Skin epidermis (tissue), 12 donors: ENCODE data around the gene IBTK.
"Not testable (repeated sequence)": the region's sequence is repeated elsewhere in the genome, so short reads cannot be mapped to it uniquely, and the experiment has no call there.

Experiments used
- H3K27ac ChIP-seq, 21 experiments: fragments of 200-600 bp; sonication (generic) in 11 of 21; one replicate each; pipeline ENCODE4 v1.5.0; 2020; ENCODE audit warnings: mild to moderate bottlenecking in 3 of 21, inconsistent platforms in 2 of 21, moderate library complexity in 2 of 21
- H3K4me3 ChIP-seq, 7 experiments: fragments of 200-600 bp; sonication (generic) in 2 of 7; one replicate each; pipeline ENCODE4 v1.5.0; 2020; ENCODE audit warnings: inconsistent platforms in 2 of 7, mild to moderate bottlenecking in 2 of 7, moderate library complexity in 1 of 7

Gene IBTK

DNA sequence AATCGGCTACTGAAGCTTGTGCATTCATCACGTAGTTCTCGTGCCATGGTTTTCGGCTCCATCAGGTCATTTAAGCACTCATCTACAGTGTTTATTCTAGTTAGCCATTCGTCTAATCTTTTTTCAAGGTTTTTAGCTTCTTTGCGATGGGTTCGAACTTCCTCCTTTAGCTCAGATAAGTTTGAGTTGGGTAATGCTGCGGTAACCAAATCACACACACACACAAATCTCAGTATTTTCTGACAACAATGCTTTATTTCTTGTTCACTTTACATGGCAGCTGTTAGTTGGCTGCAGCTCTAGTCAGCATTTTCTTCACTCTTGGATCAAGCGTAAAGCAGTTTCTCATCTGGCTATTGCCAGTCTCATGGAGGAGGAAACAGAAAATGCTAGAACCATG, 118.6 kb downstream of the IBTK start:
- H3K27ac ChIP-seq, H3K4me3 ChIP-seq: not testable (repeated sequence)

GRCh38 chr6:82123632-82124031, 123.9 kb downstream of the IBTK start:
- no peak overlapping the region for H3K27ac ChIP-seq
- H3K4me3 ChIP-seq = no peak overlapping the region
